Upper lobe of right lung (tissue), 1 donor: Measurements from ENCODE around the gene MED27. TPM values are rescaled to one million over a fixed set of nuclear protein-coding genes. Genes with fewer than 3 reads are reported as not detected.

Experiments
- ATAC-seq: fragments of 200-7000 bp; cut with Tn5 transposase; one replicate; pipeline ENCODE4 v1.9.1; 2020; ENCODE audit warnings: mild to moderate bottlenecking, moderate library complexity
- DNase-seq: peaks from one replicate; pipeline ENCODE4 v3.0.0-alpha.2; 2020
- H3K27ac ChIP-seq: fragments of 200-600 bp; one replicate; pipeline ENCODE4 v1.8.0; 2022
- H3K27me3 ChIP-seq: fragments of 200-600 bp; one replicate; pipeline ENCODE4 v1.8.0; 2022; ENCODE audit warnings: mild to moderate bottlenecking
- H3K36me3 ChIP-seq: fragments of 200-600 bp; one replicate; pipeline ENCODE4 v1.8.0; 2022
- H3K4me1 ChIP-seq: fragments of 200-600 bp; one replicate; pipeline ENCODE4 v1.8.0; 2022
- H3K4me3 ChIP-seq: fragments of 200-600 bp; one replicate; pipeline ENCODE4 v1.8.0; 2022; ENCODE audit warnings: mild to moderate bottlenecking
- H3K9me3 ChIP-seq: fragments of 200-600 bp; one replicate; pipeline ENCODE4 v1.8.0; 2022
- CTCF ChIP-seq: fragments of 200-600 bp; IDR thresholded peaks from one replicate; pipeline ENCODE4 v1.8.0; 2022; ENCODE audit warnings: antibody characterized with exemption
- intact Hi-C: fragments of 100-400 bp; cut with DNase I; formaldehyde crosslinking; loops from one replicate; pipeline ENCODE4 v1.11.0; 2022
- total RNA-seq: library from RNA; stranded (reverse); fragmentation: NEBNext Ultra II Directional; extraction: Animal tissue kit (Norgen Biotek cat#: 25700); gene quantifications from one replicate; pipeline ENCODE4 v1.2.1, GENCODE V29; 2021
- donor health status: DM: no; HTN: yes; CAD: no; lungs with severe emphysema.

Gene MED27
- total RNA-seq, 1 donor from 2014 or later, result 14.2 TPM

- ATAC-seq, result no peak
Measured at GRCh38 chr9:132108728-132109127, 29.1 kb upstream of the MED27 start.

GRCh38 chr9:132099741-132100407 lies 20.2 kb upstream of the MED27 start:
- intact Hi-C loops, result no loop called here
- Histone ChIP-seq H3K27me3 (peaks cover 18% of the 10 kb centered on the region), H3K9me3 (no peaks in the 10 kb centered on the region), H3K4me1 (no peaks in the 10 kb centered on the region), H3K27ac (no peak overlapping the region), H3K36me3 (no peaks in the 10 kb centered on the region), H3K4me3 (no peak overlapping the region)
- ATAC-seq, result no peak
- TF ChIP-seq CTCF, result no peak
- DNase-seq, result no peak

More at GRCh38 chr9:132108728-132109127, 29.1 kb upstream of the MED27 start:
- H3K4me1 ChIP-seq, result no peaks in the 10 kb centered on the region
- H3K9me3 ChIP-seq, result no peaks in the 10 kb centered on the region
- TF ChIP-seq CTCF, result no peak
- H3K27me3 ChIP-seq, result peaks cover 10% of the 10 kb centered on the region
- no peak overlapping the region for H3K27ac ChIP-seq
- intact Hi-C loops, result no loop called here
- no peaks in the 10 kb centered on the region for H3K36me3 ChIP-seq
- no peak overlapping the region for H3K4me3 ChIP-seq
- no peak for DNase-seq

- DNase-seq, result no peak
- H3K4me1 ChIP-seq, result no peaks in the 10 kb centered on the region
- TF ChIP-seq CTCF, result no peak
- H3K27me3 ChIP-seq, result peaks cover 18% of the 10 kb centered on the region
- H3K9me3 ChIP-seq, result no peaks in the 10 kb centered on the region
- no peak for ATAC-seq
- intact Hi-C loops, result no loop called here
- H3K36me3 ChIP-seq, result no peaks in the 10 kb centered on the region
- H3K27ac ChIP-seq, result no peak overlapping the region
- no peak overlapping the region for H3K4me3 ChIP-seq
Measured at GRCh38 chr9:132099167-132099566, 19.5 kb upstream of the MED27 start.

- no peak for TF ChIP-seq CTCF
- H3K4me3 ChIP-seq, result no peak overlapping the region
- no peaks in the 10 kb centered on the region for H3K36me3 ChIP-seq
- DNase-seq (no peak), ATAC-seq (no peak)
- H3K4me1 ChIP-seq, result no peaks in the 10 kb centered on the region
- no peak overlapping the region for H3K27ac ChIP-seq
- intact Hi-C loops, result no loop called here
- H3K27me3 ChIP-seq, result peaks cover 18% of the 10 kb centered on the region
- H3K9me3 ChIP-seq, result no peaks in the 10 kb centered on the region
Measured at GRCh38 chr9:132094314-132094791, 14.7 kb upstream of the MED27 start.

- DNase-seq (no peak), ATAC-seq (no peak)
- Histone ChIP-seq H3K4me3 (no peak overlapping the region), H3K9me3 (no peaks in the 10 kb centered on the region), H3K27me3 (peaks cover 7% of the 10 kb centered on the region), H3K27ac (no peak overlapping the region), H3K36me3 (no peaks in the 10 kb centered on the region), H3K4me1 (no peaks in the 10 kb centered on the region)
- intact Hi-C loops, result no loop called here
- TF ChIP-seq CTCF, result no peak
Measured at GRCh38 chr9:132090771-132091170, 11.1 kb upstream of the MED27 start.
